ENCODE data around the gene SLC39A12. TPM values are rescaled to one million over a fixed set of nuclear protein-coding genes. Genes with fewer than 3 reads are reported as not detected.

The SLC39A12 gene
- polyA plus RNA-seq, 1 donor (not counting 4 experiments of a cell fraction or from before 2014, with no cell fraction given): 0.07 TPM

- Histone ChIP-seq H4K20me1 (ENCODE audit: control insufficient read depth, extremely low read depth, insufficient read depth, low read length) (no peaks in the 10 kb centered on the region), H3K27me3 (ENCODE audit: control insufficient read depth, extremely low read depth, insufficient read depth, low read length) (no peaks in the 10 kb centered on the region), H3K79me2 (ENCODE audit: control insufficient read depth, insufficient read depth, low read length) (no peaks in the 10 kb centered on the region), H3K9ac (ENCODE audit: control insufficient read depth, extremely low read depth, insufficient read depth, low read length) (no peak overlapping the region), H3K27ac (ENCODE audit: control insufficient read depth, insufficient read depth, low read length) (no peak overlapping the region), H3K4me3 (ENCODE audit: control insufficient read depth in 2 of 3, extremely low read depth in 1 of 3, insufficient read depth in 2 of 3, low read depth in 1 of 3, low read length in 3 of 3) (no peak overlapping the region), H3K9me3 (ENCODE audit: control insufficient read depth, low read depth, low read length) (no peaks in the 10 kb centered on the region), H3K4me1 (ENCODE audit: control insufficient read depth, extremely low read depth, insufficient read depth, low read length) (peaks cover 14% of the 10 kb centered on the region), H3K36me3 (ENCODE audit: control insufficient read depth in 2 of 2, extremely low read depth in 1 of 2, insufficient read depth in 2 of 2, low read length in 2 of 2) (no peaks in the 10 kb centered on the region), H2AFZ (ENCODE audit: control insufficient read depth, low read length) (no peak overlapping the region), H3K9me1 (ENCODE audit: control insufficient read depth, extremely low read depth, insufficient read depth, low read length) (no peaks in the 10 kb centered on the region), H3K4me2 (ENCODE audit: control insufficient read depth, extremely low read depth, insufficient read depth, low read depth, low read length) (no peak overlapping the region)
- FAIRE-seq (no peak), DNase-seq (ENCODE audit: low read depth, low spot score) (no peak)
- dilution Hi-C loops (cut with MboI; ENCODE audit: extremely low pct_ligation_motif_present, low sequenced_read_pairs): no loop called here
- TF ChIP-seq EZH2 (IDR thresholded peaks at IDR 0.05; ENCODE audit: low read length): no peak
- TF ChIP-seq, protein P1, sequence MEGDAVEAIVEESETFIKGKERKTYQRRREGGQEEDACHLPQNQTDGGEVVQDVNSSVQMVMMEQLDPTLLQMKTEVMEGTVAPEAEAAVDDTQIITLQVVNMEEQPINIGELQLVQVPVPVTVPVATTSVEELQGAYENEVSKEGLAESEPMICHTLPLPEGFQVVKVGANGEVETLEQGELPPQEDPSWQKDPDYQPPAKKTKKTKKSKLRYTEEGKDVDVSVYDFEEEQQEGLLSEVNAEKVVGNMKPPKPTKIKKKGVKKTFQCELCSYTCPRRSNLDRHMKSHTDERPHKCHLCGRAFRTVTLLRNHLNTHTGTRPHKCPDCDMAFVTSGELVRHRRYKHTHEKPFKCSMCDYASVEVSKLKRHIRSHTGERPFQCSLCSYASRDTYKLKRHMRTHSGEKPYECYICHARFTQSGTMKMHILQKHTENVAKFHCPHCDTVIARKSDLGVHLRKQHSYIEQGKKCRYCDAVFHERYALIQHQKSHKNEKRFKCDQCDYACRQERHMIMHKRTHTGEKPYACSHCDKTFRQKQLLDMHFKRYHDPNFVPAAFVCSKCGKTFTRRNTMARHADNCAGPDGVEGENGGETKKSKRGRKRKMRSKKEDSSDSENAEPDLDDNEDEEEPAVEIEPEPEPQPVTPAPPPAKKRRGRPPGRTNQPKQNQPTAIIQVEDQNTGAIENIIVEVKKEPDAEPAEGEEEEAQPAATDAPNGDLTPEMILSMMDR (optimal IDR thresholded peaks at IDR 0.05 in 1 of 3, IDR thresholded peaks at IDR 0.05 in 1 of 3, conservative IDR thresholded peaks at IDR 0.05 in 1 of 3; ENCODE audit: extremely low read depth in 1 of 3, insufficient read depth in 2 of 3, low read length in 3 of 3): no peak
Observed at GRCh38 chr10:17958049-17958448, 6.3 kb downstream of the SLC39A12 start.

- Histone ChIP-seq H3K9me1 (ENCODE audit: control insufficient read depth, extremely low read depth, insufficient read depth, low read length) (no peaks in the 10 kb centered on the region), H3K4me3 (ENCODE audit: control insufficient read depth in 2 of 3, extremely low read depth in 1 of 3, insufficient read depth in 2 of 3, low read depth in 1 of 3, low read length in 3 of 3) (no peak overlapping the region), H3K36me3 (ENCODE audit: control insufficient read depth in 2 of 2, extremely low read depth in 1 of 2, insufficient read depth in 2 of 2, low read length in 2 of 2) (no peaks in the 10 kb centered on the region), H2AFZ (ENCODE audit: control insufficient read depth, low read length) (no peak overlapping the region), H3K9me3 (ENCODE audit: control insufficient read depth, low read depth, low read length) (no peaks in the 10 kb centered on the region), H3K9ac (ENCODE audit: control insufficient read depth, extremely low read depth, insufficient read depth, low read length) (no peak overlapping the region), H3K27me3 (ENCODE audit: control insufficient read depth, extremely low read depth, insufficient read depth, low read length) (no peaks in the 10 kb centered on the region), H3K27ac (ENCODE audit: control insufficient read depth, insufficient read depth, low read length) (no peak overlapping the region), H3K4me2 (ENCODE audit: control insufficient read depth, extremely low read depth, insufficient read depth, low read depth, low read length) (no peak overlapping the region), H4K20me1 (ENCODE audit: control insufficient read depth, extremely low read depth, insufficient read depth, low read length) (no peaks in the 10 kb centered on the region), H3K4me1 (ENCODE audit: control insufficient read depth, extremely low read depth, insufficient read depth, low read length) (peaks cover 17% of the 10 kb centered on the region), H3K79me2 (ENCODE audit: control insufficient read depth, insufficient read depth, low read length) (no peaks in the 10 kb centered on the region)
- dilution Hi-C loops (cut with MboI; ENCODE audit: extremely low pct_ligation_motif_present, low sequenced_read_pairs): no loop called here
- TF ChIP-seq, protein P1 (optimal IDR thresholded peaks at IDR 0.05 in 1 of 3, IDR thresholded peaks at IDR 0.05 in 1 of 3, conservative IDR thresholded peaks at IDR 0.05 in 1 of 3; ENCODE audit: extremely low read depth in 1 of 3, insufficient read depth in 2 of 3, low read length in 3 of 3): no peak
- TF ChIP-seq EZH2 (IDR thresholded peaks at IDR 0.05; ENCODE audit: low read length): no peak
- FAIRE-seq (no peak), DNase-seq (ENCODE audit: low read depth, low spot score) (no peak)
Observed at GRCh38 chr10:17959870-17960269, 8.2 kb downstream of the SLC39A12 start.

Data from keratinocyte (primary cell).